ENCODE data around the gene NUDT17. TPM values are rescaled to one million over a fixed set of nuclear protein-coding genes. Genes with fewer than 3 reads are reported as not detected.

The NUDT17 gene
- total and polyA plus RNA-seq, 2 experiments from 2014 or later: 2.8 to 4.3 TPM

GRCh38 chr1:145878724-145879123 is 33.3 kb downstream of the NUDT17 start (continued):
- no peak for TF ChIP-seq ZNF462 (CRISPR knock-in tag; IDR thresholded peaks at IDR 0.05)
- TF ChIP-seq ZNF331 (CRISPR knock-in tag; IDR thresholded peaks at IDR 0.05; ENCODE audit: low read depth): no peak
- TF ChIP-seq CREB1 (CRISPR knock-in tag; IDR thresholded peaks at IDR 0.05; ENCODE audit: low read depth): no peak
- no peak for TF ChIP-seq CTCF (conservative IDR thresholded peaks at IDR 0.05; ENCODE audit: low read depth in 2 of 2)
- TF ChIP-seq STAT1 (IDR thresholded peaks at IDR 0.05; ENCODE audit: unreplicated experiment): no peak
- TF ChIP-seq ETS1 (IDR thresholded peaks at IDR 0.05): no peak
- no peak for TF ChIP-seq EZH2 (IDR thresholded peaks at IDR 0.05; ENCODE audit: low read depth, unreplicated experiment)
- TF ChIP-seq EZH2phosphoT487 (IDR thresholded peaks at IDR 0.05; ENCODE audit: unreplicated experiment): no peak
- no peak for TF ChIP-seq NANOG (IDR thresholded peaks at IDR 0.05; ENCODE audit: borderline replicate concordance)

Measured in GM23338 (cell line).